Hypothalamus (tissue), 51 donors: ENCODE data around the gene TSSK6.
A peak's percentile ranks its signal among the peaks of the same experiment; 100 is the strongest.

Experiments used
- DNase-seq, 51 donors: peaks; one replicate each; lab custom pipeline; 2025; lab: John Stamatoyannopoulos, UW

The TSSK6 gene

DNA sequence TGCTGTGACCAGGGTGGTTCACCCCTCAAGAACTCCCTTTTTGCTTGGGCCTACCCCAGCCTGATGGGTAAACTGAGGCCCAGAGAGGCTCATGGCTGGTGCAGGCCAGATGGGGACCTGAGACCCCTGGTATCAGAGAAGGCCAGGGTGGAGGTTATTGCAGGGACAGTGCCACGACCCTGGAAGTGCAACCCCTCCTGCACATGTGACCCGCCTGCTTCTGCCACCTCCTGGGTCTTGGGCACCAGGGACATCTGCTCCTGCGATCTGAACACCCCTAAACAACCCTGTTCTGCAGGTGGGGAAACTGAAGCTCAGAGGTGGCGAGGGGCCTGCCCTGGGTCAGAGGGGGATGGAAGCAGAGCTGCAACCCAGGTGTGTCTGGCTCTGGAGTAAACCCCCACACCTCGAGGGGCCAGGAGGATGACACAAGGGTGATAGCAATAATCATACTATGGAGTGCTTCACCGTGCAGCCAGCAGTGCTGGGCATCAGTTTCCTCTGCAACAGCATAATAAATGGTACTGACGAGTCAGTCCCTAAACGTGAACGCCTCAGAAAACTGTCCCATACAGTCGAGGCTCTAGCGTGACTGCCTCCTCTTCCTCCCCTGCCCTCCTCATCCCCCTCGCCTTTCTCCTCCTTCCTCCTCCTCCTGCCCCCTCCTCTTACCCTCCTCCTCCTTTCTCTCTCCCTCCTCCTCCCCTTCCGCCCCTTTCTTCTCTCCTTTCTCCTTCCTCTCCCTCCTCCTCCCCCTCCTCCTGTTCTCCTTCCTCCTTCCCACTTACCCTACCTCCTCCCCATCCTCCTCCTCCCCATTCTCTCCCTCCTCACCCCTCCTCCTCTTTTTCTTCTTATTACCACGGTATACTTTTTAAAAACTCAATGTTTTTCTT is 17.7 kb upstream of the TSSK6 start:
- no peak for DNase-seq

DNA sequence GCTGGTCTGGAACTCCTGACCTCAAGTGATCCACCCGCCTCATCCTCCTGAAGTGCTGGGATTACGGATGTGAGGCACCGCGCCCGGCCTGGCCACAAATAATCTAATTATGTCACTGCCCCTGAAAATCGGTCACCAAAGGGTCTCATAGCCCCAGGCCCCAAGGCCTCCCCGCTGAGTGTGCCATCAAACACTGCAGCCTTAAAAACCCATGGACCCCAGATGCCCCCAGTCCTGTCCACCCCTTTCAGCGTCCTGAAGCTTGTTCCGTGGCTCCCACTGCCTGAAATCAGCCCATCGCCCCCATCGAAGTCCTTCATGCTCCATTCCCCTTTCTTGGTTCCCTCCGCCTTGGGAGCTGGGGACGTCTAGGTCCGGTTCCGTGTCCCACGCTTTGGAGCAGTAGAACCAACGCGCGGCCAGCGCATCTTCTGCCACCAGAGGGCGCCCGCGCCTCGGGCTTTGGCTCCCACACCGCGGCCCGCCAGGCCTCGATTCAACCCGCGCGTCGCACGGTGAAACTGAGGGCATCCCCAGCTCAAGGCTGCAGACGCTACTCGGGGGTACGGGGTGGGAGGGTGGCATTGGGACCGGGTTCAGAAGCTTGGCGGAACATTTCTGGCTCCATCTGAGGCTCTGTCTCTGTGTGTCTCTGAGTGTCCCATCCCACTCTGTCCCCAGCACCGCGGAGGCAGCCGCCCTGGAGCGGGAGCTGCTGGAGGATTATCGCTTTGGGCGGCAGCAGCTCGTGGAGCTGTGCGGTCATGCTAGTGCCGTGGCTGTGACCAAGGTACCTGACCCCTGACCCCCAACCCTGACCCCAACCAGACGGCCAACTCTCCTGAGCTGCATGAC is 16.8 kb upstream of the TSSK6 start:
- peak in 49 of 51 donors; percentile 3 to 90 (median 65) for DNase-seq

DNA sequence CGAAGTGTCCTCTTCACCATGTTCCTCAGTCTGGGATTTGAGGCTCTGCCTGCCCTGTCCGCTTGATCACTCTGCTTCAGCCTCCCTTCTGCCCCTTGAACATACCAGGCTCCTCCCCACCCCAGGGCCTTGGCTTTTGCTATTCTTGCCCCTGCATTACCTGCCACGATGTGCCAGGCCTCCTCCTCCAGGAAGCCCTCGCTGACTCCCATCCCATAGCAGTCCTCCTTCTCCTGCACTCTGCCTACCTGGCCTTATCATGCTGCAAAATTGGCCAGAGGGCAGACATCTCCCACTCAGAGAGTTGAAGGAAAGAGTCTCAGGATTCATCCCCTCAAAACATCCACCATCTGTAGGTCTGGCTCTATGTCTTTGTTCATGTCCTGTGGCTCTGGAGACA is 15.5 kb upstream of the TSSK6 start:
- no peak for DNase-seq

DNA sequence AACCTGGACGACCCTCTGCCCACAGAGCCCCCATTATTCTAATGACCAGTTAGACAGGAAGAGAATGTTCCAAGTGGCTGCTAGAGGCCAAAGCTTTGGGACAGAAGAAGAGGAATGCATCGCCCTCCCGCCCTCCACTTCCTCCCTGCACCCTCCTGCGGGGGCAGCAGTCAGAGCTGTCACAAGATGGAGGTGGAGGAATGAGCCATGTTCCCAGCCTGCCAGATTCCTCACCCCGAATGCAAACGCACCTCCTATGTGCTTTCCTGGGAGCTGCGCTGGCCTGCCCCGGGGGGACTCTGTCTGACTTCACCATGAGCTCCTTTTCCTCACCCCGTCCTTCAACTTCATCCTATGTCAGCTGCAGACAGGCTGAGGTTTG is 15.1 kb upstream of the TSSK6 start:
- peak in 3 of 51 donors; percentile 19 to 60 (median 60) for DNase-seq

DNA sequence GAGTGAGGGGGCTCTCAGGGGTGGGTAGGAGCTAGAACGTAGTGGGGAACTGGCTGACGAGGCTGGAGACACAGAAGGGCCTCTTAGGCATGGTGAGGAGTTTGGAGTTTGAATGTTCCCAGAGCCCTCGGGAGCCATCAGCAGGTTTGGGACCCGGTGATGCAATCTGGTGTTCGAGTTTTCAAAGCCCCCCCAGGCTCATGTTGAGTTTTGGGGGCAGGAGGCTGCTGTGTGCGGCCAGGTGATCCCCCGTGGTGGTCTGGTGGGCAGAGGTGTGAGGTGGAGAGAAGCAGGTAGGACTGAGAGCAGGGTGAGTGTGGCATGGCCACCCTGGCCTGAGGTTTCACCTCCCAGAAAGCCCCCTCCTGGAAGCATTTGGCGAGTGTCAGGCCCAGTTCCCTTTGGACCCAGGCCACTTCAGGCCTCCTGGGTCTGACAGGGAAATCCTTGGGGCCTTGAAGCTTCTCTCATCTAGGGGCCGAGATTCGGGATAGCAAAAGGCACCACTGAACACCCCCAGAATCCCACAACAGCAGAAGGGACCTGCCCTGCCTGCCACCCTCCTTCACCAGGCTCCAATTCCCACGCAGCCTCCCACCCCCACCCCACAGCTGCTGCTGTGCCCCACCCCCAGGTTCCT is 14.6 kb upstream of the TSSK6 start:
- DNase-seq: no peak

DNA sequence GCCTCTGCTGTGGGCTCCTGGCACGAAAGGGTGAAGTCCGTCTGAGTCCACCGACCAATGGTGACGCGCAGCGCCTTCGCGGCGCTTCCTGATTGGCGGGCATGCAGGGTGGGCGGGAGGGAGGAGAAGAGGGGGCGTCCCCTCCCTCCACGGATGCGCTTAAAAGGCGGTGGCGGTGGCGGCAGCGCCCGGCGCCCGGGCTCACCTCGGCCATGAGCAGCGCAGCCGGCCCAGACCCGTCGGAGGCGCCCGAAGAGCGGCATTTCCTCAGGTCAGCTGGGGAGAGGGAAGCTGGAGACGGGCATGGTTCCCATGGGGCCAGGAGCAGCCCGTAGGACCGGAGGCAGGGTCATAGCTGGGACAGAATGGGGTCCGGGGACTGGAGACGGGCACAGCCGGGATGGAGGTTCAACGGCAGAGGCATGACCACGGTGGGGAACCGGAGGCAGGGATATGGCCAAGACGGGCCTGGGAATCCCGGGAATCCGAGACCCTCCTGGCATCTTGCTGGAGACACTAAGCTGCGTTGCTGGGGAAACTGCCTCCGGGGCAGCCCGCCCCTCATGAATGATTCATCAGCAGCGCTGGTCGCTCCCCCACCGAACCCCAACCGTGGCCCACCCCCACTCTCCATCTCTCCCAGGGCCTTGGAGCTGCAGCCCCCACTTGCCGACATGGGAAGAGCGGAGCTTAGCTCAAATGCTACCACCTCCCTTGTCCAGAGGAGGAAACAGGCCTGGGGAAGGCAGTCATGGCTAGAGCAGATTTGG is 13.6 kb upstream of the TSSK6 start, which contains the start of gene YJEFN3:
YJEFN3 (plus strand) TSS at position 191 of the 770 bp plus-strand sequence; CDS start at position 213, 22 bp downstream.
- peak in 41 of 51 donors; percentile 12 to 76 (median 55) for DNase-seq

DNA sequence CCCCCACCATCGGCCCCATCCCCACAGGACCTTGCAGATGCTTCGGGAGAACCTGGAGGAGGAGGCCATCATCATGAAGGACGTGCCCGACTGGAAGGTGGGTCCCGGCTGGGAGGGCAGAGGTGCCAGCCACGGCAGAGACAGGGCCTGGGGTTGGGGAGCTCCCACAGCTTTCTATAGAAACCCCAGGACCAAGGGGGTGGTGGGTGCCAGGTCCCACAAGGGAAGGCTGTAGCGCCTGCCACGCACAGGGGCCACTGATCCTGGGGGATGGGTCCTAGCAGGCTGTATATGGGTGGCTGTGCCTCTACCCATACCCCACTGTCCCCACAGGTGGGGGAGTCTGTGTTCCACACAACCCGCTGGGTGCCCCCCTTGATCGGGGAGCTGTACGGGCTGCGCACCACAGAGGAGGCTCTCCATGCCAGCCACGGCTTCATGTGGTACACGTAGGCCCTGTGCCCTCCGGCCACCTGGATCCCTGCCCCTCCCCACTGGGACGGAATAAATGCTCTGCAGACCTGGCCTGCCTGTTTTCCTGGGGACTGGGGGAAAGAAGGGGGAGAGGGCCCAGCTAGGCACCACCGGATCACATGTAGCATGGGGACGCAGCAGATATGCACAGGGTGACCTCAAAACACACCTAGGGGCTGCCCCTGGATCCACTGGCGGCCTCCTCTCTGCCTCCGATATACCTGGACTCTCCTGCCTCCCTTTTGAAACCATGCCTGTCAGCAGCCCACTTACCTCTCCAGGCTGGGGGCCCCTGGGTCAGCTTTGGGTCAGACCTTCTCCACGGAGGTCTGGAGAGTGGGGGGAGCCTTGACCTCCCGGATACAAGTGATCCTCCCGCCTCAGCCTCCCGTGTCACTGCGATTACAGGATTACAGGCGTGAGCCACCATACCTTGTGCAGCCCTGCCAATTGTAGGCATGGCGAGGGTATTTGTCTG is 12.6 kb upstream of the TSSK6 start:
- no peak for DNase-seq

DNA sequence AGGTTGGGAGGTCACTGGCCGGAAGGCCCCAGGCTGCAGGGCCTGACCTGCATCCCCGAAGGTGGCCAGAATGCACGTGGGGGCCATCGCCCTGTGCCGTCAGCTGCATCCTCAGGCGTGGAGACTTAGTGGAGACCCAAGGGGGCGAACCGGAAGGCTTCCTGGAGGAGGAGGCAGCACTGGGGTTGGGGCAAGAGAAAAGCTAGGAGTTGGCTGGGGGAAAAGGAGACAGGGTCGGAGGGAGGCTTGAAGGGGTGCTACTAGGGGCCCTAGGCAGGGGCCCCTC is 12.0 kb upstream of the TSSK6 start:
- DNase-seq: no peak

DNA sequence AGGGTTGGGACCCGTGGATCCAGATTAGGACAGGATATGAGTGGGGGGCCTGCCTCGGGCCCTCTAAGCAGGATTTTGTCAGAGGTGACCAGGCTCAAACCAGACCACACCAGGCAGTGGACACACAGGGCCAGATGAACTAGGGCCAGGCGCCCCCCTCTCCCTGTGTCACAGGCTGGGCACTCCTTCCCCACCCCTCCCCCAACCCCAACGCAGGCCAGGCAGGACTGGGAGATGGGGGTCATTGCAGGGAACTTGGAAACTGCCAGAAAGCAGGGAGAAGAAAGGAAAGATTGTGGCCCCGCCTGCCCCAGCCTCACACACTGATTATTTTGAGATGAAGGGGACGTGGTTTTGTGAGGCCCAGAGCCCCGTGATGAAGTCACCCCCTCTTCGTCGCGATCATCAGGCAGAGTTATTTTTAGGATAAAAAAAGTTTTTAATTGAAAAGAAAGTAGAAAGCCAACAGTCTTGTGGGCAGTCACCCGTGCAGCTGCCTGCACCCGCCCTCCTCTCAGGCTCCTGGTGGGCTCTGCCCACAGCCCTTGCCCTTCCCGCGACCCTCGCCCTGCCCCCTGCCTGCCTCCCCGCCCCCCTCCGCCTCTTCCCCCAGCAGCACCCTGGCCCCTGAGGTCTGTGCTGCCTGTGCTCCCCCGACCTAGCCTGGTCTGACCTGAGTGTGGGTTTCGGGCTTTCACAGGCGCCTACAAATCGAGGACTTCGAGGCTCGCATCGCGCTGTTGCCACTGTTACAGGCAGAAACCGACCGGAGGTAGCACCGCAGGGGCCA is 11.4 kb upstream of the TSSK6 start:
- DNase-seq: peak in 16 of 51 donors; percentile 4 to 63 (median 20)

DNA sequence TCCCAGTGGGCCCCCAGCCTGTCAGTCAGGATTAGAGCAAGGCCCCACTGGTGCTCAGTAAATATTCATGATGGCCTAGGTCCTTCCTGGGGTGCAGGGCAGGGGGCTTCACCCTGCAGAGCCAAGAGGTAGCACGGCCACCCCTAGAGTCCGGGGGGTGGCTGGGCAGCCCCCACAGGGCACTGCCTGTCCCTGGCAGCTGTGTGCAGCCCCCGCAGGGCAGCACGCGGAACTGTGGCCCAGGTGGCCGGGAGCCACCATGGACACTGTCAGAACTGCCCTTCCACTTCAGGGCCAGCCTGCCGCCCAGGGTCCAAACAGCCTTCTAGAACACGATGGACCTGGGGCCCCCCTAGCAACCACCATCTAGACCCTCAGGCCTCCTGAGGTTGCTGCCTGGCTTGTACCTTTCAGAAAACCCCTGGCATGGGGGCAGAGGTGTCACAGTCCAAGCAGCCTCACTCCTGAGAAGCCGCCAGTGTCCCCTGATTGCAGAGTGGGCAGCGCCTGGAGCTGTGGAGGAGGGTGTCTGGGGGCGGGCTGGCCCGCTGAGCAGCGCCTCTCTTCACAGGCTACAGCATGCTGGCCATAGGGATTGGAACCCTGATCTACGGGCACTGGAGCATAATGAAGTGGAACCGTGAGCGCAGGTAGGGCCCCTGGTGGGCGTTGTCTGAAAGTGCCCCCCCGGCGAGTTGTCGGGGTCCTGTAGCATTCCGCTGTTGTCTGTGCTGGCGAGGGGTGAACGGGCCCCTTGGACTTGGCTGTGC is 10.4 kb upstream of the TSSK6 start:
- no peak for DNase-seq

DNA sequence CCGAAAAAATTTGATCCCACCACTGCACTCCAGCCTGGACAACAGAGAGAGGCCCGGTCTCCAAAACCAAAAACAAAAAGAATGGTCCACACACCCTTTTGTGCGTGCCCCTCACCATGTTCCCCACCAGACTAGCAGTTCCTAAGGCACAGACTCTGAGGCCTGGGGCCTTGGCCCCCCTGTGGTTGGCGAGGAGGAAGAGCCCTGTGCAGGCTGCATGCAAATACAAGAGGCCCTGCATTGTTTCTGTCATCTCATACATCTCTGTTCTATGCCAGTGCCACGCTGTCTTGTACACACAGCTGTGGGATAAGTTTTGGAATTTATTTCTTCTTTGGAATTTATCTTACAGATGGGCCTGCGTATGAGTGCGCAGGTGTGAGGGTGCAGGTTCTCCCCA is 8.7 kb upstream of the TSSK6 start:
- DNase-seq: no peak

DNA sequence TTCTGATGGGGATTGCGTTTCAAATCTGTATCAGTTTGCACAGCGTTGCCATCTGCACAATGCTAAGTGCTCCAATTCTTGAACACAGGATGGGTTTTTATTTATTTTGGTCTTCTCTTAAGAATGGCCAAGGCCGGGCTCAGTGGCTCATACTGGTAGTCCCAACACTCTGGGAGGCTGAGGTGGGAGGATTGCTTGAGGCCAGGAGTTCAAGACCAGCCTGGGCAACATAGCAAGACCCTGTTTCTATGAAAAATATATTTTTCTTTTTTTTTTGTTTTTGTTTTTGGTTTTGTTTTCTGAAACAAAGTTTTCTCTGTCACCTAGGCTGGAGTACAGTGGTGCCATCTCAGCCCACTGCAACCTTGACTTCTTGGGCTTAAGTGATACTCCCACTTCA is 7.8 kb upstream of the TSSK6 start:
- no peak for DNase-seq

DNA sequence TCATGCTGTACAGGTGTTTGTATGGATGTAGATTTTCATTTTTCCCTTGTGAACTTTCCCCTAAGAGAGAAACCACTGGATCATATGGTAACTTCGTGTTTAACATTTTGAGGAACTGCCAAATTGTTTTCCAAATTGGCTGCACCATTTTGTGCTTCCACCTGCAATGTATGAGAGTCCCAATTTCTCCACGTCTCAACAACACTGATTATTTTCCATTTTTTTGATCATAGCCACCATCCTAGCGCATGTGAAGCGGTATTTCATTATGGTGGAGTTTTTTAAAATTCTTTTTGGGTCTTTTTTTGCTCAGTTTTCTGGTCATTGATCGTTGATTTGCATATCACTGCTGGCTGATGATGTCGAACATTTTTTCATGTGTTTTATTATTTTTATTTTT is 5.6 kb upstream of the TSSK6 start:
- no peak for DNase-seq

DNA sequence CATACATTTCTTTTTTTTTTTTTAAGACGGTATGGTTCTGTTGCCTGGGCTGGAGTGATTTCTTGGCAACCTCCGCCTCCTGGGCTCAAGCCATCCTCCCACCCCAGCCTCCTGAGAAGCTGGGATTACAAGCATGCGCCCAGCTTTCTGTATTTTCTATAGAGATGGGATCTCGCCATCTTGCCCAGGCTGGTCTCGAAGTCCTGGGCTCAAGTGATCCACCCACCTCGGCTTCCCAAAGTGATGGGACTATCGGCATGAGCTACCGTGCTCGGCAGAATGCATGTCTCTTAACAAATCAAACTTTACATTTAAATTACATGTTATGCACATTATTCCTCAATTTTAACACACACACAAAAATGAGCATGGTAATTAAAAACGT is 1.9 kb upstream of the TSSK6 start:
- no peak for DNase-seq

DNA sequence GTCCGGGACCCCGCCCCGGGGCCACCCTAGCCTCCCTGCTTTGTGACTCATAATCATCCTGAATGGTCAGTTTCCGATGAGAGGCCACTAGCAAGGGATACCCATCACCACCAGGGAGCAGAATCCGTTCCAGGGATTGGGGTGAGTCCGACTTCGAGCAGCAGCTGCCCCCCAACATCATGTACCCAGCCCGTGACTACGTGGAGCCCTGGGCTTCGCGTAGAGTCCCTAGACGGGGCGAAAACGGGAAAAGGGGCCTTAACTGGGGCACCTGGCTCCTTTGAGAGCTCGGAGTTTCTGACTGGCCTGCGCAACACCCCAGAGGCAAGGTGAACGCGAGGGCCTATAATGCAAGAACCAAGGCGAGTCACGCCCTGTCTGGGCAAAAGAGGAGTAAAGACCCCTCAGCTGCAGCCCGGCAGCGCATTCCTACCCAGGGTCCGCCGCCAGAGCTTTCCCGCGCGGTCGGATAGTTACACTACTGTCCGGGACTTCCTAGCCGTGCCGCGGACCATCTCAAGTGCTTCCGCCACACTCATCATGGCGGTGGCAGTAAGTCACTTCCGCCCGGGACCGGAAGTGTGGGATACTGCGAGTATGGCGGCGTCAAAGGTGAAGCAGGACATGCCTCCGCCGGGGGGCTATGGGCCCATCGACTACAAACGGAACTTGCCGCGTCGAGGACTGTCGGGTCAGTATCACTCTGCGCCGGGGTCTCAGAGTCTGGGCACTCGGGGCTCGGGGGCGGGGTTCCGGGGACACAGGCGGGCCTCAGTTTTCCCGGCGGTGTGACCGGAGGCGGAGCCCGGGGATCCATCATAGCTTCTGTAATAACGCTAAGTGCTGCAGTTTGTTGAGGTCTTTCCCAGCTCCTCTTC is 533 bp upstream of the TSSK6 start, which contains the start of gene NDUFA13:
NDUFA13 (plus strand) TSS at position 584 of the 878 bp plus-strand sequence; CDS start at position 598, 14 bp downstream.
- DNase-seq: peak; percentile 52 to 94 (median 83)

DNA sequence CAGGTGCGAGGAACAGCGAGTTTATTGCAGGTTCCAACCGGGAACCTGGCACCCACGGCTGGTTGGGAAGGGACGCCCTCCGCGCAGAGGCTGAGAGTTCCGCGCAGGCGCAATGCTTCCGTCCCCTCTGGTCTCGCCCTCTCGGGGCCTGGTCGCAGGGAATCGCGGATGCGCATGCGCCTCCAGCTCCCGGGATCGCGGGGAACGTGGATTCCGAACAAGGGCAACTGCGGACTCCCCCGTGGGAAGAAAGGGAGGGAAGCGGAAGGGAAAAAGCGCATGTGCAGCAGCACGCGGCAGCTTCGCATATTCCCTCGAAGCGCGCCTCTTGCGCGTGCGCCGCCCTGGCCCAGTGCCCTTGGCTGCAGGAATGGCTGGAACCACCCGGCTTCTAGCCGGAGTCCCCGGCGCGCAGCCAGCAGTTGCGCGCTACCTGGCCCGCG is 1.1 kb downstream of the TSSK6 start:
- DNase-seq: peak in 18 of 51 donors; percentile 4 to 51 (median 27)
